PC-3 (cell line): ENCODE measurements around the gene NTN1.

Experiments used
- EZH2phosphoT487 ChIP-seq: fragments of 300-600 bp; sonication (generic); IDR thresholded peaks from 2 replicates; pipeline ENCODE4 v1.6.1; 2018; ENCODE audit warnings: mild to moderate bottlenecking, antibody characterized with exemption, low read length, borderline replicate concordance
- TF ChIP-seq, protein P1 (sequence below): fragments of 300-600 bp; sonication (generic); conservative IDR thresholded peaks from 2 replicates; pipeline ENCODE4 v1.5.1; 2017; ENCODE audit warnings: antibody characterized with exemption, low read depth, mild to moderate bottlenecking, low read length

- TF ChIP-seq EZH2phosphoT487: no peak
- TF ChIP-seq, protein P1, sequence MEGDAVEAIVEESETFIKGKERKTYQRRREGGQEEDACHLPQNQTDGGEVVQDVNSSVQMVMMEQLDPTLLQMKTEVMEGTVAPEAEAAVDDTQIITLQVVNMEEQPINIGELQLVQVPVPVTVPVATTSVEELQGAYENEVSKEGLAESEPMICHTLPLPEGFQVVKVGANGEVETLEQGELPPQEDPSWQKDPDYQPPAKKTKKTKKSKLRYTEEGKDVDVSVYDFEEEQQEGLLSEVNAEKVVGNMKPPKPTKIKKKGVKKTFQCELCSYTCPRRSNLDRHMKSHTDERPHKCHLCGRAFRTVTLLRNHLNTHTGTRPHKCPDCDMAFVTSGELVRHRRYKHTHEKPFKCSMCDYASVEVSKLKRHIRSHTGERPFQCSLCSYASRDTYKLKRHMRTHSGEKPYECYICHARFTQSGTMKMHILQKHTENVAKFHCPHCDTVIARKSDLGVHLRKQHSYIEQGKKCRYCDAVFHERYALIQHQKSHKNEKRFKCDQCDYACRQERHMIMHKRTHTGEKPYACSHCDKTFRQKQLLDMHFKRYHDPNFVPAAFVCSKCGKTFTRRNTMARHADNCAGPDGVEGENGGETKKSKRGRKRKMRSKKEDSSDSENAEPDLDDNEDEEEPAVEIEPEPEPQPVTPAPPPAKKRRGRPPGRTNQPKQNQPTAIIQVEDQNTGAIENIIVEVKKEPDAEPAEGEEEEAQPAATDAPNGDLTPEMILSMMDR: no peak
Observed at GRCh38 chr17:9211133-9211765, 189.9 kb downstream of the NTN1 start.
